A549 (cell line): ENCODE results near the gene PIGL. TPM values are rescaled to one million over a fixed set of nuclear protein-coding genes. Genes with fewer than 3 reads are reported as not detected.

Experiments
- ATOH8 ChIP-seq: fragments of 250-450 bp; sonication (Bioruptor Pico); IDR thresholded peaks from 2 replicates; pipeline ENCODE4 v1.5.0; 2020; ENCODE audit warnings: low read depth, mild to moderate bottlenecking, moderate library complexity
- BCL3 ChIP-seq: fragments of >200 bp; sonication (Bioruptor Twin); formaldehyde crosslinking; IDR thresholded peaks from 3 replicates; pipeline ENCODE4 v1.6.1; 2016
- BHLHE40 ChIP-seq: IDR thresholded peaks from 2 replicates; pipeline ENCODE4 v1.6.1; 2012; ENCODE audit warnings: low read depth, low read length, inconsistent platforms
- CEBPB ChIP-seq, 2 experiments: fragments of >200 bp in 1 of 2; sonication (Bioruptor Twin) in 1 of 2; formaldehyde crosslinking in 1 of 2; IDR thresholded peaks; 2 replicates each; pipeline ENCODE4 v1.6.1; 2012 to 2016
- CTCF ChIP-seq: fragments of >200 bp; sonication (Bioruptor Twin); formaldehyde crosslinking; IDR thresholded peaks from 3 replicates; pipeline ENCODE4 v1.5.1; 2016
- EHF ChIP-seq: fragments of 250-450 bp; sonication (Bioruptor Pico); IDR thresholded peaks from 2 replicates; pipeline ENCODE4 v1.5.0; 2020; ENCODE audit warnings: mild to moderate bottlenecking
- EP300 ChIP-seq, 2 experiments: fragments of >200 bp; sonication (Bioruptor Twin); formaldehyde crosslinking; IDR thresholded peaks; 2 replicates in 1 of 2; 3 replicates in 1 of 2; pipeline ENCODE4 v1.6.1; 2016 to 2017
- FOSB ChIP-seq: fragments of 250-450 bp; sonication (Bioruptor Pico); IDR thresholded peaks from 2 replicates; pipeline ENCODE4 v1.5.0; 2020; ENCODE audit warnings: mild to moderate bottlenecking, moderate library complexity
- FOSL2 ChIP-seq, 2 experiments: fragments of 450-650 bp in 1 of 2; fragments of >200 bp in 1 of 2; sonication (Bioruptor Twin) in 1 of 2; formaldehyde crosslinking; IDR thresholded peaks; 2 replicates each; pipeline versions ENCODE4 v1.5.0 to v1.6.1; 2016 to 2020; ENCODE audit warnings: mild to moderate bottlenecking in 1 of 2, moderate library complexity in 1 of 2
- FOXS1 ChIP-seq: fragments of 250-450 bp; sonication (Bioruptor Pico); IDR thresholded peaks from 2 replicates; pipeline ENCODE4 v1.5.0; 2020; ENCODE audit warnings: mild to moderate bottlenecking, moderate library complexity
- HEYL ChIP-seq: fragments of 250-450 bp; sonication (Bioruptor Pico); IDR thresholded peaks from 2 replicates; pipeline ENCODE4 v1.8.0; 2021; ENCODE audit warnings: mild to moderate bottlenecking, moderate library complexity
- HMGXB4 ChIP-seq: fragments of 250-450 bp; sonication (Bioruptor Pico); IDR thresholded peaks from 2 replicates; pipeline ENCODE4 v1.5.0; 2021; ENCODE audit warnings: mild to moderate bottlenecking, moderate library complexity, borderline replicate concordance
- HOXB5 ChIP-seq: fragments of 250-450 bp; sonication (Bioruptor Pico); IDR thresholded peaks from 2 replicates; pipeline ENCODE4 v1.5.0; 2020; ENCODE audit warnings: mild to moderate bottlenecking, moderate library complexity
- JUN ChIP-seq, 2 experiments: fragments of >200 bp; sonication (Bioruptor Twin); formaldehyde crosslinking; IDR thresholded peaks; 2 replicates in 1 of 2; 3 replicates in 1 of 2; pipeline ENCODE4 v1.6.1; 2016 to 2017
- KDM5A ChIP-seq: fragments of 200-600 bp; sonication (generic); IDR thresholded peaks from 2 replicates; pipeline ENCODE4 v1.6.1; 2016; ENCODE audit warnings: antibody characterized with exemption, mild to moderate bottlenecking
- MAZ ChIP-seq: fragments of 150-350 bp; IDR thresholded peaks from 2 replicates; pipeline ENCODE4 v1.6.1; 2014; ENCODE audit warnings: antibody characterized with exemption, low read depth, low read length, borderline replicate concordance
- MYC ChIP-seq: IDR thresholded peaks from 2 replicates; pipeline ENCODE4 v1.6.1; 2012; ENCODE audit warnings: mild to moderate bottlenecking, inconsistent platforms, low read length, improper control_type of control experiment, borderline replicate concordance
- PHF8 ChIP-seq: fragments of 200-600 bp; sonication (generic); IDR thresholded peaks from 2 replicates; pipeline ENCODE4 v1.6.1; 2016; ENCODE audit warnings: low read depth, mild to moderate bottlenecking, antibody characterized with exemption, moderate library complexity, borderline replicate concordance
- POLR2A ChIP-seq: IDR thresholded peaks from 2 replicates; pipeline ENCODE4 v1.6.1; 2012; ENCODE audit warnings: mild to moderate bottlenecking, low read length
- RAD21 ChIP-seq, 2 experiments: fragments of >200 bp in 1 of 2; sonication (Bioruptor Twin) in 1 of 2; formaldehyde crosslinking in 1 of 2; IDR thresholded peaks in 1 of 2; conservative IDR thresholded peaks in 1 of 2; 2 replicates in 1 of 2; 3 replicates in 1 of 2; pipeline ENCODE4 v1.6.1; 2012 to 2018; ENCODE audit warnings: inconsistent platforms in 1 of 2
- RARB ChIP-seq: fragments of 250-450 bp; sonication (Bioruptor Pico); IDR thresholded peaks from 2 replicates; pipeline ENCODE4 v1.8.0; 2021; ENCODE audit warnings: mild to moderate bottlenecking, moderate library complexity
- REST ChIP-seq: fragments of 200-600 bp; sonication (generic); IDR thresholded peaks from 2 replicates; pipeline ENCODE4 v1.6.1; 2016; ENCODE audit warnings: antibody characterized with exemption, mild to moderate bottlenecking, moderate library complexity
- RFX5 ChIP-seq: fragments of 450-650 bp; IDR thresholded peaks from 2 replicates; pipeline ENCODE4 v1.7.1; 2014; ENCODE audit warnings: antibody characterized with exemption, mild to moderate bottlenecking, moderate library complexity
- SMC3 ChIP-seq: fragments of >200 bp; sonication (Bioruptor Twin); formaldehyde crosslinking; IDR thresholded peaks from 3 replicates; pipeline ENCODE4 v1.6.1; 2018; ENCODE audit warnings: inconsistent platforms
- TFCP2L1 ChIP-seq: fragments of 250-450 bp; sonication (Bioruptor Pico); IDR thresholded peaks from 2 replicates; pipeline ENCODE4 v1.5.0; 2021; ENCODE audit warnings: mild to moderate bottlenecking
- TP53 ChIP-seq: fragments of 250-450 bp; sonication (Bioruptor Pico); IDR thresholded peaks from 2 replicates; pipeline ENCODE4 v1.5.0; 2021; ENCODE audit warnings: mild to moderate bottlenecking, moderate library complexity
- ZC3H11A ChIP-seq: fragments of 450-650 bp; IDR thresholded peaks from 2 replicates; pipeline ENCODE4 v1.6.1; 2014; ENCODE audit warnings: antibody characterized with exemption, mild to moderate bottlenecking
- ZFP36 ChIP-seq: fragments of 450-650 bp; IDR thresholded peaks from 2 replicates; pipeline ENCODE4 v1.6.1; 2014; ENCODE audit warnings: borderline replicate concordance; ENCODE audit not compliant: partially characterized antibody
- ZSCAN20 ChIP-seq: fragments of 250-450 bp; sonication (Bioruptor Pico); IDR thresholded peaks from 2 replicates; pipeline ENCODE4 v1.8.0; 2022; ENCODE audit warnings: mild to moderate bottlenecking, moderate library complexity
- polyA plus RNA-seq, 4 experiments: library from polyadenylated mRNA; depleted of rRNA in 3 of 4; stranded (reverse); fragments of >200 nt; fragmentation: RNase III in 1 of 4; extraction: RNeasy Plus Mini Kit Qiagen cat#74134 plus additional on column Dnase treatment in 1 of 4; gene quantifications; 2 replicates in 3 of 4; 3 replicates in 1 of 4; pipeline ENCODE4 v1.2.3, GENCODE V29; 2011 to 2017

The PIGL gene
- polyA plus RNA-seq, 2 of the 4 experiments (the other 2 are of a cell fraction) = 27.5 to 35.1 TPM

- TF ChIP-seq PHF8 (peak; percentile 95), CTCF (peak; percentile 35; the same call in 2 of the 3 replicates), EHF (peak; percentile 64; the same call in 1 of the 2 replicates), FOSB (CRISPR knock-in tag) (no peak), BCL3 (peak; percentile 54; the same call in 1 of the 3 replicates), RAD21 (conservative IDR thresholded peaks at IDR 0.05 in 1 of 2, IDR thresholded peaks at IDR 0.05 in 1 of 2) (peak; percentile 30 to 48), ZC3H11A (no peak), HEYL (CRISPR knock-in tag) (no peak), JUN (IDR thresholded peaks at IDR 0.05) (peak; percentile 87 to 96), ZSCAN20 (no peak), BHLHE40 (no peak), FOSL2 (IDR thresholded peaks at IDR 0.05) (no peak), FOSL2 (CRISPR knock-in tag; IDR thresholded peaks at IDR 0.05) (no peak), ZFP36 (no peak), CEBPB (IDR thresholded peaks at IDR 0.05) (no peak), KDM5A (peak; percentile 73; the same call in 1 of the 2 replicates), ATOH8 (0 out of 2 replicates have a peak, but pooled peaks have one; percentile 55), RFX5 (no peak), MYC (peak; percentile 73; the same call in 1 of the 2 replicates), EP300 (IDR thresholded peaks at IDR 0.05) (no peak), TP53 (CRISPR knock-in tag) (peak; percentile 56; the same call in 1 of the 2 replicates), MAZ (peak; percentile 32; the same call in 1 of the 2 replicates), POLR2A (peak; percentile 98), HOXB5 (CRISPR knock-in tag) (peak; percentile 53; the same call in 1 of the 2 replicates), SMC3 (peak; percentile 32; the same call in 2 of the 3 replicates), HMGXB4 (peak; percentile 74; the same call in 1 of the 2 replicates), TFCP2L1 (CRISPR knock-in tag) (peak; percentile 56; the same call in 1 of the 2 replicates), RARB (CRISPR knock-in tag) (no peak), FOXS1 (CRISPR knock-in tag) (no peak), REST (no peak)
- TF ChIP-seq, all 56 proteins: peak for 19
Observed at GRCh38 chr17:16215273-16215964, 1.6 kb upstream of the PIGL start, which contains the start of gene NCOR1 (continued).
